CD4-positive, alpha-beta T cell treated with Interleukin-17A for 1 hour (primary cell): Measurements from ENCODE around the gene SLK.

Source experiments
- DNase-seq: peaks from one replicate; pipeline ENCODE4 v3.0.0-alpha.2; 2020

SLK gene

DNA sequence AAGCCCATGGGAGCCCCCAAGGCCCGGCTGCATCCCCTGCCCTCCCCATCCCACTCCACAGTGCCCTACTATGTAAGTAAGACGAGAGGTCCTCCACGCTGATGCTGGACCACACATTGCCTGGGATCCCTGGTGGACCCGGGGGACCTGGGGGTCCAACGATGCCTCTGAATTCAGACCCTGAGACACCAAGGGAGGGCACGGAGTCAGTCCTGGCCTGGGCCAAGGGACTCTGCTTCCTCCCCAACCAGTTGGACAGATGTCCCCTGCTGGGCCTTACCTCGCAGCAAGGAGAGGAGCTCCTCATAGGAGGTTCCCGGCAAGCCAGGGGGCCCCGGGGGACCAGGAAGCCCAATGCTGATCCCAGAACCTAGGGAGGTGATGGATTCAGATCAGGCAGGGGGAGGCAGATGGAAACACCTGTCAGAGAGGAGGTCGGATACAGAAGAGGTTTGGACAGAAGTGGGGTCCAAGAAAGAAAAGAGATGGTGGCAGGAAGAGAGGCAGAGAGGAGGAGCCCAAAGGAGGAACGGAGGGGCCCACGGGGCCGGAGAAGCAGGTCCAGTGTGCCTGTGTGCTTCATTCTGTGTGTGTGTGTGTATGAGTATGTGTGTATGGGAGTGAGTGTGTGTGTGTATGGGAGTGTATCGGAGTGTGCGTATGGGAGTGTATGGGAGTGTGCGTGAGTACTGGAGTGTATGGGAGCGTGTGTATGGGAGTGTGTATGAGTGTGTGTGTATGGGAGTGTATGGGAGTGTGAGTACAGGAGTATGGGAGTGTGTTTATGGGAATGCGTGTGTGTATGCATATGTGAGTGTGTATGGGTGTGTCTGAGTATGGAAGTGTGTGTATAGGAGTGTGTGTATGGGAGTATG, 68.5 kb downstream of the SLK start:
- DNase-seq = no peak

DNA sequence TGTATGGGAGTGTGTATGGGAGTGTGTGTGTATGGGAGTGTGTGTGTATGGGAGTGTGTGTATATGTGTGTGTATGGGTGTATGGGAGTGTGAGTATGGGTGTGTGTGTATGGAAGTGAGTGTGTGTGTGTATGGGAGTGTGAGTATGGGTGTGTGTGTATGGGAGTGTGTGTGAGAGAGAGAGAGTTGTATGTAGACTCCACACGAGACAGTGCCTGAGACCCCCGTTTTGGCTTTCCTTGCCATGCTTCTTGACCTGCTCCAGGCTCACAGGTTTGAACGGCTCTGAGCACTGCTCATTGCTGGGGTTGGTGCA, 69.1 kb downstream of the SLK start:
- DNase-seq = no peak

GRCh38 chr10:104036518-104037260, 69.7 kb downstream of the SLK start:
- DNase-seq = no peak

DNA sequence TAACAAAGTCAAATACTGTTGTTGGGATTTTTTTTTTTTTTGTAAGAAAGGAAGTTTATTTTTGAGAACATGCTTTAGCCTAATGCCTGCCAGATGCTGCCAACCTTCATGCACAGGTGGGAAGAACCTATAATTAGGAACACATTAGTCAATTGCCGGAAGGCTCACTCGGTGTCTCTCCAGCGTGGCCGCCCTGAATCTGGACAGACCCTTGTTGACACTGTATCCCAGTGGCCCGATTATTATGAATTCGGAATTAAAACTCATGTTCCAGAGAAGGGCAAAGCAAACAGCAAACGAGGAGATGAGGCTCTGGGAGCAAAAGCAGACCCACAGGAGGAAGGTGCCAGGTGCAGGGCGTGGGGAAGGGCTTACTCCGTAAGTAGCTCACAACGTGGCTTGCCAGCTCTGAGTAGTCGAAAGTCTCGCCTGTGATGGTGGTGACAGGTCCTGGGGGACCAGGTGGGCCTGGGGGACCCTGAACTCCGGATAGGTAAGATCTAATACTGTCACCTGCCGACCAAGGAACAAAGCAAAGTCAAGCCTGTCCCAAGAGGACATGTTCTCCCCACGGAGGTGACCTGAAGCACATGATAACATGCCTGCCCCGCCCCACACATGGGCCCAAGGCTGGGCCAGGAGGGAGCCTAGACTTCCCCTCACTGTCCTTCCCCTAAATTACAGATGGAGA, 70.5 kb downstream of the SLK start:
- no peak for DNase-seq

DNA sequence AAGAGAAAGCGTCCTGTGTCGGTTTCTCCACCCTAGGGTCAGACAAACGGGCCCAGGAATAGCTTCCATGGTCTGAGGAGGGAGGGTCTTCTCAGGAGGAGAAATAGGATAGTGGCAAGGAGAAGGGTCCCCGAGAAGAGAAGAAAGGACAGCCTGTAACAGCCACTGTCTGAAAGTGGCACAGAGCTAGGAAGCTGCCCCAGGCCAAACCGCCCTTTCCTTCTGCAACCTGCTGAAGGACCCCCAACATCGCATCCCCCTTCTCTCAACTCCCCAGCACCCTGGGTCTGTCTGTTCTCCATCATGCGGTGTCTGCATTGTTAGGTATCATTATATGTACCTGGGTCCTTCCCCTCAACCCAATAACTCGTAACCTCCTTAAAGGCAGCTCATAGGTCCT, 71.6 kb downstream of the SLK start:
- no peak for DNase-seq

GRCh38 chr10:104038958-104039752, 72.2 kb downstream of the SLK start:
- DNase-seq = no peak

GRCh38 chr10:104040382-104040781, 73.4 kb downstream of the SLK start:
- DNase-seq = no peak

- no peak for DNase-seq
Observed at GRCh38 chr10:104040862-104041789, 74.2 kb downstream of the SLK start.

DNA sequence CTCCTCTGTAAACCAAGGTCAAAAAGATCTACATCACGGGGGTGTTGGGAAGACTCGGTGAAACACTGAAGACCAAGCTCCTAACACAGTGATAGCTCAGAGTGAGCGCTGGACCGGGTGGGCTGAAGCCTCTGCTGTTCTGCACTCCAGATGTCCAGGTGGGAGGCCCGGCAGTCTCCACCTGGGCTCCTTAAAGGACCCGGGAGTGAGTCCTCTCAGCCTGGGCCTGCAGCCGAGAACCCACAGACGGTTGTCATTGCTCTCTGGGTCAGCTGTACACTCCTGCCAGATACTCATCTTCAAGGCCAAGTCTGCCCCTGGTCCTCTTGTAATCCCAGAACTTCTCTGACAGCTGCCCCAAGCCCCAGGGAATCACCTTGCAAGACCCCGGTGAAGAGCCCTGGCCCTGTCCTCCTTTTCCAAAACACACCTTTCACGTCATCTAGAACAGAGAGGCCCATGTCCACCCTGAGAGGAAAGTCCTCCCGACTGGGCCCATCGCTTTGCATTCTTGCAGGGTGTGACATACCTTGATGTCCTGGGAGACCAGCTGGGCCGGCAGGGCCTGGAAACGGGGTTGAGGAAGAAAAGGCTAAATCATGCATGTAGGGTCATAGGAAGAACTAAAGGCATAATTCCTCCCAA, 75.1 kb downstream of the SLK start:
- no peak for DNase-seq

DNA sequence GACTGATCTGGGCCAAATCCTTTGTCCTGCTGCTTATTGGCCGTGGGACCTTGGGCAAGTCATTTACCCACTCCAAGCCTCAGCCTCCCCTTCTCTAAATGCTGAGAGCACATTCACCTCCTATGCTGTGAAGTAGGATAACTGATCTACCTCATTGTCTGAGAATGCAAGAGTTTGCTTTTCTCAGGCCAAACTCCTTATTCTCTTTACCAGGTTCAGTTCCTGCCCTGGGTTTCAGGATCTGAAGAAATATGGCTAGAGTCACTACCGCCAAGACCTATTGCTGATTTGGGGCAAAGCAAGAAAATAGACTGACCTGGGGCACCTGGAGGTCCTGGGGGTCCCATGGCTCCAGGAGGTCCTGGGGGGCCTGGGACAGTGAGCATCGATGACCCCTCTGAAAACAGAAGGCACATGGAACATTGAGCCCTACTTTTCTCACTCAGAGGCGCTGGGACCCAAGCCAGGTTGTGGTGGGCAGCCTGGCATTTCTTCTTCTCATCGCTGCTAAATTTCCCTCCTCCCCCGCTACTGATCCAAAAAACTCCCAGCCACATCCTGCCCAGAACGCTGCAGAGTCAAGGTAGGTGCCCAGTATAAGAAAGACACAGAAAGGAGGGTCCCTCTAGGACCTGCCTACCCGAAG, 76.4 kb downstream of the SLK start:
- DNase-seq = no peak

- DNase-seq = no peak
Observed at GRCh38 chr10:104043854-104044253, 76.9 kb downstream of the SLK start.

GRCh38 chr10:104045151-104046089, 78.5 kb downstream of the SLK start:
- DNase-seq = no peak

DNA sequence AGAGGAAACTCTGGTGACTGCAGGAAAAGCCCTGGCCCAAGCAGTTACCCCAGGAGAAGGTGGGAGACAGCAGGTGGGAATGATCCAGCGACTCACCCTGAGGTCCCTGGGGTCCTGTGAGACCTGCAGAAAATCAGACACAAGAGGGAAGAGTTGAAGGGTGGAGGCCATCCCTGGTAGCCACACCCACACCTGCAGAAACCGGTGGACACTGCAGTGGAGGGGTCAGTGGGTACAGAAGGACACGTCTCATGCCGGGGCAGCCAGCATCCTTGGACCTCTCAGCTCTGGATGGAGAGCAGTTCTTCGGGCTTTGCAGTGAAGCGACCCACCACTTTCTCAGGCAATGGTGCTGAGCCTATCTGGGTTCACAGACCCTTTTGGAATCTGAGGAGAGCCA, 79.7 kb downstream of the SLK start:
- no peak for DNase-seq

GRCh38 chr10:104049504-104050250, 82.7 kb downstream of the SLK start:
- DNase-seq = no peak

- no peak for DNase-seq
Observed at GRCh38 chr10:104052431-104052830, 85.5 kb downstream of the SLK start.

GRCh38 chr10:104053201-104053600, 86.3 kb downstream of the SLK start:
- no peak for DNase-seq

DNA sequence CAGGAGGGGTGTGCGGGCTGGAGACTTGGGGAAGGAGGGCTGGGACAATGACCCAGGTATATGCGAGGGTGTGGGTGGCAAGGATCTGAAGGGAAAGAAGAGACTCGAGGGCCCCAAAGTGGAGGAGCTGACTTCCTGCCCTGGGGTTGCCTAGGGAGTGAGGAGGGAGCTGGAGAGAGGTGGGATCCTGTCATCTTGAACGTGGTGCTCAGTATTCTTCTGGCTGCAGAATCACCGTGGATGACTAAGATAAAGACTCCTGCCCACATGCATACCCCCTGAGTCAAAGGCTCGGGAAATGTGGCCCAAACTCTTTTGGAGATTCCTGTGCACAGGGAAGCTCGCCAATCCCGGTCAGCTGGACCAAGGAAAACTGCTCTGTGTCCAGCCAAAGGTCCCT, 87.5 kb downstream of the SLK start:
- no peak for DNase-seq

DNA sequence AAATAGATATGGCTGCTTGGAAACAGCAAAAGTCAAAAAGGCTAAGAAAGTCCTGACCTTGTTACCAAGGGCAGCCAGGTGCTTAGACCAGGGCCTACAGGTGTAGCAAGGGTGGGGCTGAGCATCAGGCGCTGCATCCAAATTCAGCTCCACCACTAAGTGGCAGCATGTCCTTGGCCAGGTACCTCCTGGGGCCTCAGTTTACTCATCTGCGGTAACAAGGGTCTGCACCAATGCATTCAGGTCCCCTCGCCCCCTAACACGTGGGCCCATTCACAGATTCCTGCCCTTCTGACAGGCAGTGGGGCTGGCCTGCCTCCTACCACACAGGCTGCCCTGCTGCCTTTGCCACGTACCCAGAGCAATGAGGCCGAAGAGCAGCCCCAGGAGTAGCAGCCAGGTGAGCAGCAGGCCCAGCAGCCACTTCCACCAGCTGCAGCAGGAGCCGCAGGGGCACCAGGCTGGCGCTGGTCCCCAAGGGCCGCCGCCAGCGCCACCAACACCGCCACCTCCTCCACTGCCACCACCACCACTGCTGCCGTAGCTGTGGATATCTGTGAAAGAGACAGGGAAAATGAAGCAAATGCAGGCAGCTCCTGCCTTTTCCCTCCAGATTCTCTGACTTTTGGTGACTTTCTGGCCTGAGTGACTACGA, 89.8 kb downstream of the SLK start:
- DNase-seq = no peak
